NCI-H82 (cell line): ENCODE data around the gene VPS16.
"Not testable (repeated sequence)": the region's sequence is repeated elsewhere in the genome, so short reads cannot be mapped to it uniquely, and the experiment has no call there.

ENCODE experiments used
- DNase-seq: peaks from one replicate; lab custom pipeline; 2025; lab: John Stamatoyannopoulos, UW

Gene VPS16

DNA sequence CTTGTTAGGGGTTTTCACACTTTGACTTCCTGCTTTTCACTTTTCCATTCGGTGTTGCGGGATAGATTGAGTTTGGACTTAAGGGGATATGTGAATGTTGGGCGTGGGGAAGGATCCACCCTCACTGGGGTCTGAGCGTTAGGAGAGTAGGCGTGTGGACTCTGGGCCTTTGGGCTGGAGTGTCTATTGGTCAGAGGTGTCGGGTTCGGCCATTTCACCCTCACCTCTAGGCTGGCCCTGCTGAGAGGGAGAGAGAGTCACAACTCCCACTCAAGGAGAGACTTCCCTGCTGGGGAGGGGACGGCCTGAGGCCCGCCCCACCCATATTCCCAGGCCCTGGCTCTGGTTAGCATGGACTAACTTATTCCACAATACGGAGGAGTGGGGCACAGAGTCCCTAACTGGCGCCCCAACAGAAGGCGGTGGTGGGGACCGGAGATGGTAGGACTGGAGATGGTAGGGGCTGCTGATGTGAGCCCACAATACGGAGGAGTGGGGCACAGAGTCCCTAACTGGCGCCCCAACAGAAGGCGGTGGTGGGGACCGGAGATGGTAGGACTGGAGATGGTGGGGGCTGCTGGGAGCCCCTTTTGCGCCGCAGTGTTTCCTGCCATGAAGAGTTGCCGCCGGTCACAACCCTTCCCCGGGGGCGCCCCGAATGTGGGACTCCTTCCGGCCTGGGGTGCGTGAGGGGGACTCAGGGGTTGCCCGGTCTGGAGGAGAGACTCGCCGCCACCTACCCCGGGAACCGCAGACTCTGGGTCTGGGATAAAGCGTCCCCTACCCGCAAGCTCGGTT, 31.3 kb downstream of the VPS16 start:
- DNase-seq: no peak

DNA sequence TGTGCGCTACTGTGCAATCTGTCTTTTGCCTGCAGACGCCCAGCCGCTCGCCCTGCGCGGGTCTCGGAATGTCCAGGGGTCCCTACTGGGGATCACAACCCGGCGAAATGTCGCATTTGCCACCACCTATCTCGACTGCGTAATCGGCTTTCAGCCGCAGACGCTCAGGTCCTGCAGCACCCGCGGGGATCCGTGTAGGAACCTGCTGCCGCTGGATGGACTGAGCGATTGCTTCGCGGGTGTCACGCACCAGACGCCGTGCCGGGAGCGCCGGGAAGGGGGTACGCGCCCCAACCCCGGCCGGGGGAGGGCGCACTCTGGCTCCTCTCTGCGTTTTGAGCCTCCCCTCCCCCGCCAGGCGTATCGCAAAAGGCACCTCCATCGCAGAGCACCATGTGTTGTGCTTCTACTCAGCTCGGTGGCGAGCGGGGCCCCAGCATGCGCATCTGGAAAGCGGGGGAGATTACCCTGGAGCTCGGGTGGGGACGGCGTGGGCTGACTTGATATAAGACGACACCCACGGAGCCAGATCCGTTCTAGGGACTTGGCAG, 32.0 kb downstream of the VPS16 start:
- DNase-seq: peak; percentile 84

DNA sequence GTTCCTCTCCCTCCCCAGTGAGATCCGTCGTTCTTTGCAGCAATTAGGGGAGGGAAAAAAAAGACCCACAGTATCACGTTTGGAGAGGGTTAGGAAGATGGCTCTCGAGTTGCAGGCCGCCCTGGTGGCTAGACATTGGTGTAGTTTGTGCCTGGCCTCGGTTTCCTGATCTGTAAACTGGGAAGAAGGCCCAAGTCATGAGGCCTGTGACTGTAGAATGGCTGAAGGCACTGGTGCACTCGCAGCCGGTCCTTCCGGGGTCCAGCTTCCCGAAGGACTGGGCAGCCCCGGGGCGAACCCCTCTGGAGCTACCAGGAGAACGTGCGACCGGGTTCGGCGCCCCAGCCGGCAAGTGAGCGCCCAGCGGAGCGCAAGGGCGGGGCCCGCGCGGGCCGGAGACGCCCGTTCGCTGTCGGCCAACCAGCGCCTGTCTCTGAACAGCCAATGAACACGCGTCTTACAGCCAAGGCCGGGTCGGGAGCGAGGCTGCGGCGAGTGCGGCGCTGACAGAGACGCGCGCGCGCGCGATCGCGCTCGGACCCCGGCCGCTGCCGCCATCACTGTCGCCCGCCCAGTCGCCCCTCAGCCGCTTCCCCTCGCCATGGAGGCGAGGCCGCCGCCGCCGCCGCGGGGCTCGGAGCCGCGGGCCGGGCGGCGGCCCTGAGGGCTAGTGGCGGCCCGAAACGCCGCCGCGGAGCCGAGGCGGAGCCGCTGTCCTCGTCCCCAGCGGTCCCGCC, 32.6 kb downstream of the VPS16 start, which contains the start of gene PTPRA:
TSS of gene PTPRA (plus strand) at position 472 of the 737 bp plus-strand sequence. CDS start 90,797 bp downstream, outside the sequence.
- DNase-seq: peak; percentile 96

DNA sequence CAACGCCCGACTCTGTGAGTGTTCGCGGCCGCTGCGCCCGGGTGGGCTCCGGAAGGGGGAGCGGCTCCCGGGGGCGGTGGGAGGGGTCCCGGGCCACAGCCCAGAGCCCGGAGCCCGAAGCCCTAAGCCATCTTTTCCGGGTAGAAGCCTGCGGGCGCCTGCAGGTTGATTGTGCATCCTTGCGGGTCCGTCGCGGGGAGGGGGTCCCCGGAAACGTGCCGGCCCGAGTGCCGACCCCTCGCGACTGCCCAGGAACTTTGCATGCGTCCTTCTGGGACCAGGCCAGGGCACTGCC, 33.1 kb downstream of the VPS16 start:
- DNase-seq: peak; percentile 78

DNA sequence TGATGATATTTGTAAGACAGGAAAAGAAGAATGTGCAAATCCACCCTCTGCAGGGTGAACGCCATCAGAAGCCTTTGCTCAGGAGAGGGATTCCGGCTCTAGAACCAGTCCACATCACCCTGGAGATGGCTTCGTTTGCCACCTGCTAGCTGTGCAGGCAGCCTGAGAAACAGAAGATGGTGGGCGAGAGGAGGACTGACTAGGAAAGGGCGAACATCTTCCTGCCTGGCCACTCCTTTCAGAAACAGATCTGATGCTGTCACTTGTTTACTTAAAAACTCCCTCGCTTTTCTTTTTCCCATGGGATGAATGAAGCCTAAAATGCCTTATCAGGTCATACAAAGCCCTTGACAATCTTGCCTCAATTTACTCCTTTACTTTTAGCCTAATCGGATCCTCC, 33.9 kb downstream of the VPS16 start:
- DNase-seq: peak; percentile 30

DNA sequence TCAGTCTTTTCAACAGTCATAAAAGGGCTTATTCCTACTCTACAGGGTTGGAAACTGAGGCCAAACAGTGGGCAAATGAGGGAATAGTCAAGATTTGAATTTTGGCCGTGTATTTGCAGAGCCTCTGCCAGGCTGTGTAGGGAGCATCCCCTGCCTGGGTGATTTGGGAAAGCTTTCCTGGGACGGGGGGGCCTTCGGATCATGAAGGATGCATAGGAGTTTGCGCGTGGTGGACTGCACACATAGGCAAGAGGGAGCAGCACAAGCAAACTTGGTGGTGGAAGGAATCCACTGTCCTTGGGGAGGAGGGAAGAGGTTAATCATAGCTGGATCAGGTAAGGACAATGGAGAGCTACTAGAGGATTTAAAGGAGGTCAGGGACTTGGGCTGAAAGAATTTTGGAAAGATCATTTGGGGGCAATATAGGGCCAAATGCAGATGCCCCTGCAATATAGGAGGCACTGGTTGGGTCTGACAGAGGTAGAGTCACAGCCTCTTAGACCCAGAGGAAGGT, 35.2 kb downstream of the VPS16 start:
- no peak for DNase-seq

DNA sequence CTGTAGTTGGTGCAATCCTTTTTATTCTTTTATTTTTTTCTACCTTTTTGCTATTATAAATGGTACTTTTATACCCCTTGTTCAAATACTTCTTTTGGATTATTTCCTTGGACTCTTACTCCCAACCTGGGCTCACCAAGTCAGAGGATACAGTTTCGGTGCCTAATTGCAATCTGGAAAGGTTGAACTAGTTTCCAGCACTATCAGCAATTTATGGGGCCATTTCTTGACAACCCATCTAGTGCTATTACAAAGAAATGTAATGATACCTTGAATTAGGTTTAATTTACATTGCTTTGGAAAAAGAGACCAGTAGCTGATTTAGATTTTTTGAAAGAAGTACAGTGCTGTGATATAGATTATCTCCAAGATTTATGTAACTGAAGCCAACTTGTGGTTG, 38.0 kb downstream of the VPS16 start:
- DNase-seq: no peak

DNA sequence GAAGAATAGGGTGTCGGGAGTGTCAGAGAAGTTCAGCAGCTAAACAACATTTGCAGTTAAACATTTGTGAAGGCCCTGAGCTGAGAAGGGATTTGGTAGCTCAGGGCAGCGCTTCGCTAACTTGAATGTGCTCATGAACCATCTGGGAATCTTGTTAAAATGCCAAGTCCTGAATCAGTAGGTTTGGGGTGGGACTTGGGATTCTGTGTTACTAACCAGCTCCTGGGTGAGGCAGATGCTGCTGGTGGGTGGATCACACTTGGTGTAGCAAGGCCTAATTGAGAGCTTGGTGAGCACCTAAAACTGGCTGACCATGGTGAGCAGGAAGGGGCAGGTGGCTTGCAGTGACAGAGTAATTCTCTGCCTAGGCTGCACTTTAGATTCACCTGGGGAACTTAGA, 38.6 kb downstream of the VPS16 start:
- DNase-seq: peak; percentile 30

DNA sequence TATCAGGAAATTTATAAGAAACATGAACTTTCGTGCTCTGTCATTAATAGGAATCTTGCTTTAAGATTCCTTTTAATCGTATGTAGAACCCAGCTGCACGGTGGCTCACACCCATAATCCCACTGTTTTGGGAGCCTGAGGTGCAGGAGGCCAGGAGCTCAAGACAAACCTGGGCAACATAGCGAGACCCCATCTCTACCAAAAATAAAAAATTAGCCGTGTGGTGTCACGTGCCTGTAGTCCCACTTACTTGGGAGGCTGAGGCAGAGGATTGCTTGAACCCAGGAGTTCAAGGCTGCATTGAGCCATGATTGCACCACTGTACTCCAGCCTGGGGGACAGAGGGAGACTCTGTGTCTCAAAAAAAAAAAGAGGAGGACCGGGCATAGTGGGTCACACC, 40.1 kb downstream of the VPS16 start:
- no peak for DNase-seq

DNA sequence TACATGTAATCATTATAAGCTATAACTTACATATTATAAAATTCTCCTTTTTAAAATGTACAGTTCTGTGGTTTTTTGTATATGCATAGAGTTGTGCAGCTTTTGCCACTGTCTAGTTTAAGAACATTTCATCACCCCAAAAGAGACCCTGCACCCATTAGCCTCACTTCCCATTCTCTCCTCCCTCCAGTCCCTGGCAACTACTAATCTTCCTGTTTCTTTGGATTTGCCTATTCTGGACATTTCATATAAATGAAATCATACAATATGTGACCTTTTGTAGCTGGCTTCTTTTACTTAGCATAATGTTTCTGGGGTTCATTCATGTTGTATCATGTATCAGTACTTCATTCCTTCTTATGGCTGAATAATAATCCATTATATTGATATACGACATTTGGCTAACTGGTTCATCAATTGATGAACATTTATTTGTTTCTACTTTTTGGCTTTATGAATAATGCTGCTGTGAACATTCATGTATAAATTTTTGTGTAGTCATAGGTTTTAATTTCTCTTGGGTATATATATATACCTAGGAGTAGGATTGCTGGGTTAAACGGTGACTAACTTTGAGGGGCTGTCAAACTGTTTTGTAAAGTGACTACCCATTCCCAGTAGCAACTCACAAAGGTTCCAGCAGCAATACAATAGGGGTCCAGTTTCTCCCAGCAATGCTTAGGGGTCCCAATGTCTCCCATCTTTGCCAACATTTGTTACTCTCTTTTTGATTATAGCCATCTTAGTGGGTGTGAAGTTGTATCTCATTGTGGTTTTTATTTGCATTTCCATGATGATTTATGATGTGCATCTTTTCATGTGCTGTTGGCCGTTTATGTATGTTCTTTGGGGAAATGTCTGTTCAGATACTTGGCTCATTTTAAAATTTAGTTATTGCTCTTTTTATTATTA, 43.4 kb downstream of the VPS16 start:
- no peak for DNase-seq

DNA sequence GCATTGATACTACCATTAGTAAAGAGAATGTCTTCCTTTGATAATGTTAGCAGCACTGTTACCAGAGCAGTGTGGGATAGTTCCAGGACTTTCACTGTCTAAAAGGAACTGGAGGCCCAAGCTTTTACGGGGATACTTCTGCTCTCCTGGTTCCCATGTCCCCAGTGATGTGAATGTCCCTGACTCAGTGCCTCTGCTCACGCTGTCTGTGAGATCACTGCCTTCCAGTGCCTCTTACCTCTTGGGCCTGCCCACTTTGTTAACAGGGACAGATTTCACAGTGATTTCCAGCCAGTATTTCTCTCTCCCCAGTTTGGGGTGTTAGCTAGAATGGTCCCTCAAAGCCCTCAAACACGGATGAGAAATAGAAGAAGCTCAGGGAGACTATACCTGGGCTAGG, 47.2 kb downstream of the VPS16 start:
- DNase-seq: no peak

DNA sequence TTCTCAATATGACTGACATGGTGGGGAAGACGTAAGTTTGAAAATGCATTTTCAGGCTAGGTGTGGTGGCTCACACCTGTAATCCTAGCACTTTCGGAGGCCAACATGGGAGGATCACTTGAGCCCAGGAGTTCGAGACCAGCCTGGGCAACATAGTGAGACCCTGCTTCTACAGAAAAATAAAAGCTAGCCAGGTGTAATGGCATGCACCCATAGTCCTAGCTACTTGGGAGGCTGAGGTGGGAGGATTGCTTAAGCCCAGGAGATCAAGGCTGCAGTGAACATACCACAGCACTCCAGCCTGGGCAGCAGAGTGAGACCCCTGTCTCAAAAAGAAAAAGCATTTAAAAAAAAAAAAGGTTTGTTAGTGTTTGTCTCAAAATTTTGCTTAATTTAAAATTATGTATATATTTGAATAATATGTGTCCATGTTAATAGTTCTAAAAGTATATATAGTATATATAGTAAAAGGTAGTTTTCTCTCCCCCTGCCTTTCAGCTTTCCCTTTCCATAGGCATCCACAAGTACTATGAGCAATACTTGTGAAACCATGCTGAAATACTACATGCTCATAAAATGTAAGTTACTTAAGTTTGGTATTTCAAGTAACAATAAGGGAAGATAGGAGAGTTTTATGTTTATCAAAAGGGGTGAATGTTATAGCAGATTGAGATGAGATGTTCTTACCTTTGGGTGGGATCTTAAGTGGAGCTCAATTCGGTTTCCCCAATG, 47.8 kb downstream of the VPS16 start:
- DNase-seq: no peak

DNA sequence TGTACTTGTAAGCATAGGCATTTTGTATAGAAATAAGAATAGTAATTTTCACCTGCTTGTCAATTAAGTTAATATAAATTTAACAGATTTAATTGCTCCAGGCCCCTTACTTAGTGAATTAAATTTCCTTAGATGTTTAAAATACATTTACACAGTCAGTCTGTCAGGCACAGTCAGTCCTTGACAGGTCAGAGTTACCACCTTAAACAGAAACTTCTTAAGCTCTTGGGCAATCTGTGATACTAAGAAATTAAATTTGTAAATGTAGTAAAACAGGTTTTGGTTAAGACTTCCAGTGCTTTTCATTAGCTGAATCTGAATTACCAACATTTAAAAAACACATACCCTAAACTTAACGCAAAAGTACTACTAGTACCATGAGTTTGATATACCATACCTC, 48.7 kb downstream of the VPS16 start:
- no peak for DNase-seq

DNA sequence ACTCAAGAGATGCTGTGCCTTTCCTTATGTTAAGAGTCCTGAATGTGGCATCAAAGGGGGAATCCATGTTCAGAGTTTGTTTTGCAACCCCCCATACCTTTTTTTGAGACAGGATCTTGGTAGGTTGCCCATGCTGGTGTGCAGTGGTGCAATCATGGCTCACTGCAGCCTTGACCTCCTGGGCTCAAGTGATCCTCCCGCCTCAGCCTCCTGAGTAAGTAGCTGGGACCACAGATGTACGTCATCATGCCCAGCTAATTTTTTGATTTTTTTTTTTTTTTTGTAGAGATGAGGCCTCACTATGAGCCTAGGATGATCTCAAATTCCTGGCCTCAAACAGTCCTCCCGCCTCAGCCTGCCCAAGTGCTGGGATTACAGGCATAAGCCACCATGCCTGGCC, 49.3 kb downstream of the VPS16 start:
- DNase-seq: no peak

DNA sequence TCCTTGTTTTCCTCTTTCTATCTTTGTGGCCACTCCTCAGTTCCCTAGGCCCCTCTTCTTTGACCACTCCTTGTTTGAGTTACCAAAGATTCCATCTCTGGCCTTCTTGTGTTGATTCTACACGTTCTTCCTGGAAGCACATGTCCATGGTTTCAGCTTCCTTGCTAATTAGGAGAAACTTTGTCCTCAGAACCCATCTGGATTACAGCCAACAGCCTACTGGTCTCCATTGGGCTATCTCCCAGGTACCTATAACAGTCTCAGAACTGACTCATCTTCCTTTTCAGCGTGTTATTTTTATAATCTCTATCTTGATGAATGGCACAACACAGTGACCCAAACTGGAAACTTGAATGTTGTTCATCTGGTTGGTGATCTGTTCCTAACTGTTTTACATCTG, 50.2 kb downstream of the VPS16 start:
- DNase-seq: no peak

DNA sequence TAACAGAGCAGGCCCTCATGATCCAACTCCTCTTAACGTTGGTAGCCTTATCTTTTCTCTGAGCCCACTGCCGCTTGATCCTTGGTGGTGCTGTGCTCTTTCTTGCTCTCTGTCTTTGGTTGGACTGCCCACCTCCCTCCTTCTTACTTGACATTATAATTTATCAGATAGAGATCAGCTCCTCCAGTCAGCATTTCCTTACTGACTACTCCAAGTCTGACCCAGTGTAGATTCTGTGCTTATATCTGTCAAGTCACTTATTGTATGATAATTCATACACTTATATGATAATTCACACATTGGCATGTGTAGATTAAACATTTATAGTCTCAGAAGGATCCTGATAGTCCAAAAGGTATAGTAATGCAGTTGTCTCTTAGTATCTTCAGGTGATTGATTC, 50.8 kb downstream of the VPS16 start:
- DNase-seq: no peak

DNA sequence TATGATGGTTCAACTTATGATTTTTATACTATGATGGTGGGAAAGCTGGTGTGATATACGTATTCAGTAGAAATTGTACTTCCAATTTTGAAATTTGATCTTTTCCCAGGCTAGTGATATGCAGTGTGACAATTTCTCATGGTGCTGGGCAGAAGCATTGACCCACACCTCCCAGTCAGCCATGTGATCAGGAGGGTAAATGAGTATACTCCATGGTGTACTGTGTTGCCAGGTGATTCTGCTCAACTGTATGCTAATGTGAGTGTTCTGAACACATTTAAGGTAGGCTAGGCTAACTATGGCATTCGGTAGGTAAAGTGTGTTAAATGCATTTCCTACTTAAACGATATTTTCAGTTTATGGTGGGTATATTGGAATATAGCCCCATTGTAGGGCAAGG, 51.8 kb downstream of the VPS16 start:
- no peak for DNase-seq

DNA sequence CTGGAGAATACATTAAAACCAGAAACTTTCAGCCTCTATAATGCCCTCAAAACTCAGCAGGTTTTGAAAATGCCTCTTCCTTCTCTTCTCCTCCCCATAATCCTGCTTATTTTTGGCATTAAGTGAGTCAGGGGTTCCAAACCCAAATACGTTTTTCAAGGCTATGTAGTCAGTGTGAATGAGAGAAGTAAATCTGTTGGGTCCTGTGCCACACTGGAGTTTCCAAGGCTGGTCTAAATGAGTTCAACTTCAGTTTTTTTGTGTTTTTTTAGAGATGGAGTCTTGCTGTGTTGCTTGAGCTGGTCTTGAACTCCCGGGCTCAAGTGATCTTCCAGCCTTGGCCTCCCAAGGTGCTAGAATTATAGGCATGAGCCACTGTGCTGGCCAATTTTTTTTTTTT, 53.7 kb downstream of the VPS16 start:
- DNase-seq: no peak

DNA sequence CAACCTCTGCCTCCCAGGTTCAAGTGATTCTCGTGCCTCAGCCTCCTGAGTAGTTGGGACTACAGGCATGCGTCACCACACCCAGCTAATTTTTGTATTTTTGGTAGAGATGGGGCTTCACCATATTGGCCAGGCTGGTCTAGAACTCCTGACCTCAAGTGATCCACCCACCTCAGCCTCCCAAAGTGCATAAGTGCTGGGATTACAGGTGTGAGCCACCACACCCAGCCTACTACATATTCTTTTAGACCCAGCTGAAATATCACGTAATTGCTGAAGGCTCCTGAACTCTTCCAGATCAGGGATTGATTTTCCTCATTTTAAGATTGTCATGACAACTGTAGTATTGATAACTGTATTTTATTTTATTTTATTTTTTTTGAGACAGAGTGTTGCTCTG, 54.6 kb downstream of the VPS16 start:
- not testable (repeated sequence) for DNase-seq

DNA sequence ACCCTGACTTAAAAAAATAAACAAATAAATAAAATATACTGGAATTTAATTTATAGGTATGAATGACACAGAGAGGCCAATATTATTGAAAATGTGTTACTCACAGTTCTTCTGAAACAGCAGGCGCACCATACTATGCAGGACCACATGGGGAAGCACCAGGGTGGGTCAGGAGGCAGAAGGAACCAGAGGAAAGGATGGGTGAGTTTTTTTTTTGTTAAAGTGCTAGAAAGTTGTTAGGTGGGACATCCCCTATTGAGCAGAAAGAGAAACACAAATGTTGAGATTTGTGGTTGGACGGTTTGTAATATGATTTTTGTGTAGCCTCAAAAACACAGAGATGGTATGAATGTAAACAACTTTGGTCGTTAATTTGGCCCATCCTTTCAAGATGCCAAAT, 58.7 kb downstream of the VPS16 start:
- DNase-seq: no peak

DNA sequence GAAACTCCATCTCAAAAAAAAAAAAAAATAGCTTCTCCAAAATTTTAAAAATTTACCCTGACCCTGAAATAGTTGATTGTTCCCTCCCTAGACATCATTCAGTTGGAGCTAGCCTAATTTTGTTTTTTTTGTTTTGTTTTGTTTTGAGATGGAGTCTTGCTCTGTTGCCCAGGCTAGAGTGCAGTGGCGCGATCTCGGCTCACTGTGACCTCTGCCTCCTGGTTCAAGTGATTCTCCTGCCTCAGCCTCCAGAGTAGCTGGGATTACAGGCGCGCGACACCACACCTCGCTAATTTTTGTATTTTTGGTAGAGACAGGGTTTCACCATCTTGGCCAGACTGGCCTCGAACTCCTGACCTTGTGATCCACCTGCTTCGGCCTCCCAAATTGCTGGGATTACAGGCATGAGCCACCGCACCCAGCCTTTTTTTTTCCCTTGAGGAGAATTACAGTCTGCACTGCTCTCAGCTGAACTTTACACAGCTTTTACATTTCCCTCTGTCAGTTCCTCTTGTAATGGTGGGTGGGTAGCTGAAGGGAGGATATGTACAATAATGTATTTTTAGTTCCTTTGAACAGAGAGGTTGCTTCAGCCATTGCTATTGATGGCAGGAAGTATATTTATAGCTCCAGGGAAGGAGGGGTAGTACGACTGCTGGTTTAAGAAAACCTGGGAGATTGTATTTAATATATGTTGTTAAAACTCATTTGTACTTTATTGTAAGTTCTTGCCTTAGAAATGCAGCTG, 60.5 kb downstream of the VPS16 start:
- DNase-seq: no peak
